HG02798 (cell line): ENCODE measurements around the gene RFX4.

ENCODE experiments used
- ATAC-seq: cut with Tn5 transposase; IDR thresholded peaks from one replicate; pipeline ENCODE4 v1.9.1; 2021; ENCODE audit warnings: mild to moderate bottlenecking; ENCODE audit not compliant: unreplicated experiment, poor library complexity

Gene RFX4

DNA sequence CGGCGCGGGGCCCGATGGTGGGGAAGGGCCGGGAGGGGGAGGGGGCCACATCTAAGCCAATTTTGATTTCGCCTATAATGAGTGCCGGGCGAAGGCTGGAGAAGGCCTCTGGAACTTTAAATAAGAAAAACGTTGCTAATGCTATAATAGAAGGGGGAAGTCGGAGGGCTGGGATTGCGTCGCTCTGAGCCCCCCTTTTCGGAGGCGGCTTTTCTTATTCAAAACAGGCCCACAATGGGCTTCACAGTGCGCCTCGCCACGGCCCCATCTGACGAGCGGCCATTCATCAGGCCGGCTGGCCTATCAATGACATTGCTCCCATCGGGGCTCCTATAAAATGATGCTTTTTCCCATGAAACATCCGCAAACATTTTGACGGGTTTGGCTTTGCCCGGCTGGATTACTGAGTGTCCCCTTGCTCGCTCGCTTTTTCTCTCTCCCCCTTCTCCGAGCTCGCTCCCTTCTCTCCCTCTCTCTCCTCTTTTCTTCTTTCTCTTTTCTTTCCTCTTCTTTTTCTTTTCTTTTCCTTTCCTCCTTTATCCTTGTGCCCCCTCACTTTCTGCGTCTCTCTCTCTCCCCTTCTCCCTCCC lies at the start of gene RFX4:
Gene RFX4 (plus strand): TSS at position 364 of the 590 bp plus-strand sequence. CDS start 317 bp downstream, outside the sequence.
- ATAC-seq: no peak

- ATAC-seq: no peak
These were observed 41.6 kb upstream of the RFX4 start for GRCh38 chr12:106541201-106541600.

DNA sequence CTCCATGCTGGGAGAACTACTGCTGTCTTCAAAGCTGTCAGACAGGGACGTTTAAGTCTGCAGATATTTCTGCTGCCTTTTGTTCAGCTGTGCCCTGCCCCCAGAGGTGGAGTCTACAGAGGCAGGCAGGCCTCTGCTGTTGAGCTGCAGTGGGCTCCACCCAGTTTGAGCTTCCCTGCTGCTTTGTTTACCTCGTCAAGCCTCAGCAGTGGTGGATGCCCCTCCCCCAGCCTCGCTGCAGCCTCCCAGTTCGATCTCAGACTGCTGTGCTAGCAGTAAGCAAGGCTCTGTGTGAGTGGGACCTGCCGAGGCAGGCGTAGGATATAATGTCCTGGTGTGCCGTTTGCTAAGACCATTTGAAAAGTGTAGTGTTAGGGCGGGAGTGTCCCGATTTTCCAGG lies 31.4 kb upstream of the RFX4 start:
- no peak for ATAC-seq

- ATAC-seq: no peak
These were observed 30.6 kb upstream of the RFX4 start for GRCh38 chr12:106552228-106552627.

DNA sequence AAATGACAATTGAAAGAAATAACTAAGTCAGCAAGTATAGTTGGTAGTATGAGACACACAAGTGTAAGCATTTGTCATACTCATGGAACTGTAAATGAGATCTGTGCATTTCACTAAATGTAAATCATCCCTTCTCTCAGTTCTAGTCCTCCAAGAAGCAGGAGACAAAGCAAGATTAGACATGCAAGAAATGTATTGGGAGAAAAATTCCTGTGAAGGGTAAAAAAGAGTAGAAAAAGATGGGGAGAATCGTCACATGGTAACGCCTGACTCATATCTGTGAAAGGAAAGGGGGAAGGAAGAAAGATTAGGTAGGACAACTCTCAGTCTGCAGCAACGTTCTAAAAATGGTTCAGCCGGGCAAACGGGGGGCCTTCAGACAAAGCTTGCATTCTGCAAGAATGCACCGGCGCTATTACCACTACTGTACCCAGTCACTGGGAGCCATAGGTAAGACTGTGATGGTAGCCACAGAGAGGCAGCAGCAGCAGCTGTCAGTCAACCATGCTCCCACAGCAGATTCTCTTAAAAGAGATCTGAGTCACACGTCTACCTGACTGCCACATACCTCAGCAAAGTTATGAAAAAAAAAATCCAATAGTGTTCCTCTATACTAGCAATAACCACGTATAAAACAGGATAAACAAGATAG lies 18.0 kb upstream of the RFX4 start:
- no peak for ATAC-seq

DNA sequence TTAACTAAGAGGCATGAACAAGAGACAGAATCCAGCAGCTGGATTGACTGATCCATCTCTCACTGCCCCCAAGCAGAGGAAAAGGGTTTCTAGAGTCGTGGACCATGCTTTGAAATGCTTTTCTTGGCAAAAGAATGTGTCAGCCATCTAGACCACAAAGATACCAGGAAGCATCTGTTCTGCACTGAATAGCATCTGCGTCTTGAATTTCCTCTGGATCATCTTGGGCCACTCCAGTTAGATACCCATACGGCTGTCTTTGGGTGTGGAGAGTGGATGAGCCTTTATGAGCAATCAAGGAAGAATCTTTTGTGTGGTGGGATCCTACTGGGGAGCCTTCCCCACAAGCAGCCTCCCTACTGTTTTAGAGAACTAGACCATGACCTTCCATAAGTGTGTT lies 16.0 kb upstream of the RFX4 start:
- ATAC-seq: no peak

DNA sequence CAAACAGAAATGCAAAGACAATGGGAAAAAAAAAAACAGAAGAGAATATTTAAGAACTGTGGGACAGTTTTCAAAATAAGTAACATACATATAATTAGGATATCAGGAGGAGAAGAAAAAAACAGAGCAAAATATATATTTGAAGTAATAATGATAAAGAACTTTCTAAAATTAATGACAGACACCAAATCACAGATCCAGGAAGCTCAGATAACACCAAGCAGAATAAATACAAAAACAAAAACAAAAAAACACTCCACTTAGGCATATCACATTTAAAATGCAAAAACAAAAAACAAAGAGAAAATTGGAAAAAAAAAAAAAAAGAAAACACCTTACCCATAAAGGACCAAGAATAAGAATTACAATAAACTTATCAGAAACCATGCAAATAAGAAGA lies 9.6 kb upstream of the RFX4 start:
- no peak for ATAC-seq

GRCh38 chr12:106576848-106577247 lies 6.0 kb upstream of the RFX4 start:
- ATAC-seq: no peak

DNA sequence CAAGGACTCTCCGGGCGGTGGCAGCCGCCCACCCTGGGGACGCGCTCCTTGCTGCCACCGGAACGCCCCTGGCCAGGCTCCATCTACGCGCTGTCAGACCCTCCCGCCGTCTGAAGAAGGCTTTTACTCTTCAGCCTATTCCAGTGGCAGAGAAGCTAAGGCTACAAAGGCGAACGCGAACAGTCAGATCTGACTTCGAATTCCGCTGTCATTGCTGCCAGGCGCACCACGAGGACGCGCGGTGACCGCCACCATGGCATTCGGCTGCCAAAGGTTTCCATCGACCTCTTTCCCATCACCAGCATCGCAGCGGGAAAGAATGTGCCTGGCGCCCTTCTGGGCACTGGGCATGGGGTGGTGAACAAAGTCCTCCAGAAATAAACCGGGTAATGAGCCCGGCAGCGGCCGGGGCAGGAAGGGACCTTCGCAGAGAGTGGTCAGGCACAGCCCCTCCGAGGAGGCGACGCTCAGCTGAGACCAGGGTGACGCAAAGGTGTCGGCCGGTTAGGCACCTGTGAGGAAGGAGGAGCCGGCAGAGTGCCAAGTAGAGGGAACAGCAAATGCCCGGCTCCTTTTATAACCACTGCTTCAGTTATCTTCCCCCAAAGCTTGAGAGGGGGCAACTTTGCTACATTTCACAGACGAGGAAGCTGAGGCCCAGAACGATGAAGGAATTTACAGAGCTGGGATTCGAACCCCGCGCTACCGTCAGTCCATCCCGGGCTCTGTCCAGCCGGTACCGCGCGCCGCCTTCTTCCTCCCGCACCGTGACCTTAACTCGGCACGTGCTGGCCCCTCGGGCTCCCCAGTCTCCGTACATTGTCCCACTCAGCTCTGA lies 1.9 kb upstream of the RFX4 start:
- no peak for ATAC-seq

DNA sequence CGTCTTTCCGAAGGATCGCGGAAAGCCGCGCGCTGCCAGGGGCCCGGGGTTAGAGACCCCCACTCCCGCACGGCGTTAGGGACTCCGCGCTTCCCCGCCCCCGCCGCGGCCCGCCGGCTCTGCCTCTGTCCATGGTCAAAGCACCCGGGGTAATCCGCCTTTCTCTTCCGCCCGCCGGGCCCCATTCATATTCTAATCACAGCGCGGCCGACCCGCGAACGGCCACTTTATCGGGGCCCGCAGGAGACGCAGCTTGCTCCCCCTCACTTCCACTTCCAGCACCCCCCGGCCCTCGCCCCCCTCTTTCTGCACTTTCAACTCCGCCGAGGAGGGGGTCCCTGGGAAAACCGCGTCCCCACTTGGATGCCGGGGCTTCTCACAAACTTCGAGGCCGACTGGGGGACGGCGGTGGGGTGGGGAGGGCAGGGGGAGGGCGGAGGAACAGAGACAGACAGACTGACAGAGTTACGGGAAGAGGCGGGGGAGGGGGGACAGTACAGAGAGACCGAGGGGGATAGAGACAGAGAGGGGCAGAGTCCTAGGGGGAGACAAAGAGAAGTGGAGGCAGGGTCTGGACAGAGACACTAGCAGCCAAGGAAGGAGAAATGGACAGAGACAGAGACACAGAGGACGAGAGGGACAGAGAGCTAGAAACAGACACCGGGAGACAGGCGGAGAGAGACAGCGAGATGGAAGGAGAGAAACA lies 1.1 kb upstream of the RFX4 start:
- ATAC-seq: no peak

DNA sequence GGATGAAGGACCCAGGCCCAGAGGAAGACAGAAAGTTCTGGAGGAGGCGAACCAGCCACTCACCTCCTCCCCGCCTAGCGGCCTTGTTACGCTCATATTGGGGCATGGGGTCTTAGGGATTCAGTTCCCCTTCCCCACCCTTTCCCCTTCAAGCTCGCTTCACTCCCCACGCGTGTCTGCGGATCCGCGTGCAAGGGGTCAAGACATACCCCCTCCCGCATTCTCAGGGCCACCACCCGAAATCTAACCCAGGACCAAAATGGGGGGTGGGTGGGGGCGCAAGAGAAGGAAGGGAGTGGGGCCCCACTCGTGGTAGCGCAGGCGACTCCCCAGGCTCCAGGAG lies 584 bp upstream of the RFX4 start:
- no peak for ATAC-seq

DNA sequence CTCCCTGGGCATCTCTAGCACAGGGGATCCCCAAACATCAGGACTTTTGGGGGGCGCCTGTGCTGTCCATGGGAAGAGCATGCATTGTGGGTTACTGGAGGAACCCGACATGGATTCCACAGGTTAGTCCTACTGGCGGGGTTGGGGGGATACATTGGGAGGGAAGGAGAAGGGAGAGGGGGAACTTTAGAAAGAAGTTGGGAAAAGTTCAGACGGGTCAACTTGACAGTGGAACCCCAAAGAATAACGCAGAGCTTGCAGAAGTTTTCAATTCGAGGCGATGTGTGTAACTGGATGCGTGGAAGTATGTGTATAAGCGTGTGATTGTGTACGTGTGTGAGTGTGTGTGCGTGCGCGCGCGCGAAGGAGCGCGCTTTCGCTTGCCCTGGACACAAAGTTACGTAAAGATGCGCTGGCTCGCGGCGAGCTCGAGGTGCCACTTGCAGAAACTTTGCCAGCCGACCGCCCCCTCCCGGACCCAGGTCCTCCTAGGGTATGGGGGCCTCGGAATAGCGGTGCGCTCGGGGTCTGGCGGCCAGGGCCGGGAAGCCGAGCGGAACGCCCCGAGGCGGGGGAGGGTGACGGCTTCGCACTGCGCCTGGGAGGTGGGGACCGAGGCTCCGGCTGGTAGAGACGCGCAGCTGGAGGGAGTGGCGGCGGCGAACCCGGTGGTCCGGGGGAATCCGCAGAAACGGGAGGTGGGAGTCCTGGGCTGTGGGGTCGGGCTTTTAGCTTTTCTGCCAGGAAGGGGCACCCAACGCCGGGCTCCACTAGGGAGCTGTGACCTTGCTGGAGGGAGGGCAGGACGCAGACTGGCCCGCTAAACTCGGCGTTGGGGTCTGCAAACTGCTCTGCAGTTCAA lies 669 bp downstream of the RFX4 start:
- no peak for ATAC-seq

GRCh38 chr12:106584104-106585064 lies 1.6 kb downstream of the RFX4 start:
- ATAC-seq: no peak

DNA sequence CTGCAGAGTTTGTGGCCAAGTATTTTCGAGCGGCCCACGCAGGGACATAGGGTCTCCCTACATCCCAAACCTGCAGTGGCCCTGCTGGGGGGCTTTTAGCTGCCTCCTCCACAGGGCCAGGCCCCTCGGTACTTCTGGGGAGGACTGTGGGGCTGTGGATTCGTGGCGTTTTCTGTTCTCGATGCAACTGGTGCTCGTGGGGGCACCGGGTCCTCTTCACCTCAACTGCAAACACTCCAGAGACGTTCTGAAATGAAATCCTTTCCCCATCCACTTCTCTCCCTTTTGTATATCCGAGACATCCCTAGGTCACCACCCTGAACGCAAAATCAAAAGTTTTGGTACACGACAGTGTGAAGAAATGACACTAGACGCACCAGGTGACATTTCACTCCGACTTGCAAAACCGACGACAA lies 2.3 kb downstream of the RFX4 start:
- no peak for ATAC-seq

- no peak for ATAC-seq
These were observed 2.9 kb downstream of the RFX4 start for GRCh38 chr12:106585521-106586277.

DNA sequence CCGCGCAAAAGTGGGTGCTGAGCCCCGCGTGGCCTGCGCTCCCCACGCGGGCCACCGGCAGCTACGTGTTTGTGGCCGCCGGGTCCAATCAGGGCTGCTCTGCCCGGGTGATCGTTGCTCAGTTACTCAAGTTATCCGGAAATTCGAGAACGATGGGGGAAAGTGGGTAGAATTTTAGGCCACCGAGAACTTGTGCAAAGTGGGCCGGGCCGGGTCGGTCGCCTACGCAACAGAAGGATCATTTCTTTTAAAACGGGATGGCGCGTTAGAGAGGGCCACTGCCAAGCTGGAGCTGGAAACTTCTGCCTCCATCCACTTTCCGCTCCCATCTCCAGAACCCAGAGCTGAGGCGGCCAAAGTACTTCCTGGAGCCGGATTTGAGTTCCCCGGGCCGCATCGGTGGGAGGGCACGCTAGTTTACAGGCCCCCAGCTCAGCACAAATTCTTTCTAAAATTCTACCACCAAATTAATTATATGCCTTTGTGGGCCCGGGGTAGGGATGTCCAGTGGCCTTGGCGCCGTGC lies 3.5 kb downstream of the RFX4 start:
- no peak for ATAC-seq

- ATAC-seq: no peak
These were observed 4.2 kb downstream of the RFX4 start for GRCh38 chr12:106586803-106587684.
